KG1 (cell line): ENCODE results near the gene DNAJC7.
A peak's percentile ranks its signal among the peaks of the same experiment; 100 is the strongest.
"Not testable (repeated sequence)": the region's sequence is repeated elsewhere in the genome, so short reads cannot be mapped to it uniquely, and the experiment has no call there.

Experiments used
- DNase-seq: peaks from one replicate; lab custom pipeline; 2025; lab: John Stamatoyannopoulos, UW

The DNAJC7 gene

DNA sequence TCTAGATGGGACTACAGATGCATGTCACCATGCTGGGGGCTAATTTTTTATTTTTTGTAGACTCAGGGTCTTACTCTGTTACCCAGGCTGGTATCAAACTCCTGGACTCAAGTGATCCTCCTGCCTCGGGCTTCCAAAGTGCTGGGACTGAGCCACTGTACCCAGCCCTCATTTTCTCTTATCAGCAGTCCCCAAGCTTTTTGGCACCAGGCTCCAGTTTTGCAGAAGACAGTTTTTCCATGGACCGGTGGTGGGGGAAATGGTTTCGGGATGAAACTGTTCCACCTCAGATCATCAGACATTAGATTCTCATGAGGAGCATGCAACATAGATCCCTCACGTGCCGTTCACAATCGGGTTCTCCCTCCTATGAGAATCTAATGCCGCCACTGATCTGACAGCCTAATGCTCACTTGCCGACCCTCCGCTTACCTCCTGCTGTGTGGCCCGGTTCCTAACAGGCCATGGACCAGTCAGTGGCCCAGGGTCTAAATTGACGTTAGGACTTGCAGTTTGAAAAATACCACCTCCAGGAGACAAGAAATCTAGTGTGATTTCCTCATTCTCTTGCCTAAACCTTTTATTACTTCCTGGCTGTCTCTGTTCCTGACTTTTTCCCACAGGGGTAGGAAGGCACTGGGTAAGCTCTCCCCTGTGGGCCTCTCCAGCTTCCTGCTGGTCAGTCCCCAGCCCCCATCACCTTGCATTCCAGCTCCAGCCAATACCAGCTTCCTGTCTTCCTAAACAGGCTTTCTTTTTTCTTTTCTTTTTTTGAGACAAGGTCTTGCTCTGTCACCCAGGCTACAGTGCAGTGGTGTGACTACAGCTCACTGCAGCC lies 60.0 kb downstream of the DNAJC7 start:
- DNase-seq, result no peak

- no peak for DNase-seq
Measured at GRCh38 chr17:41956522-41956921, 60.7 kb downstream of the DNAJC7 start.

- no peak for DNase-seq
Measured at GRCh38 chr17:41948762-41949460, 68.3 kb downstream of the DNAJC7 start.

DNA sequence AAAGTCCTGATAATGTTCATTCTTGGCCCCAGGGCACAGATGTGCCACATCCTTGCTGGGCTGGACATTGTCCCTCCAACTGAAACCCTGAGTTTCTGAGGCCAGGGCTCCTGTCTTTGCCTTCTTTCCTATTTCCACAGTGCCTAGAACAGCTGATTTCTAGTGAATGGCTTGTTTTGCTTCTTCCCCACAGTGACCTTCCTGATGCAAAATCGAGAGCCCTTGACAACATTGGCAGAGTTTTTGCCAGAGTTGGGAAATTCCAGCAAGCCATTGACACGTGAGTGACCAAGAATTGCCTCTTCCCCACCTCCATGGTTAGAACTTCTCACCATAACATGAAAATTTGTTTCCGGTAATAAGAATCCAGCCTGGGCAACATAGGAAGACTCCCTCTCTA lies 72.3 kb downstream of the DNAJC7 start:
- no peak for DNase-seq

DNA sequence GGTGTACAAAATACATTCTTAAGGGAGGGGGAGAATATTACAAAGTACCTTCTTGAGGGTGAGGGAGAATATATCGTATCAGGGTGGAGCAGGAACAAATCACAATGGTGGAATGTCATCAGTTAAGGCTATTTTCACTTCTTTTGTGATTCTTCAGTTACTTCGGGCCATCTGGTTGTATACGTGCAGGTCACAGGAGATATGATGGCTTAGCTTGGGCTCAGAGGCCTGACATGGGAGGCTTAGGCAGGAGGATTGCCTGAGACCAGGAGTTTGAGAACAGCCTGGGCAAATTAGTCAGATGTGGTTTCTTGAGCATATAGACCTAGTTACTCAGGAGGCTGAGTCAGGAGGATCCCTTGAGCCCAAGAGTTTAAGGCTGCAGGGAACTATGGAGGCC lies 73.7 kb downstream of the DNAJC7 start:
- no peak for DNase-seq

- no peak for DNase-seq
Measured at GRCh38 chr17:41942626-41943373, 74.4 kb downstream of the DNAJC7 start.

GRCh38 chr17:41941168-41941567 lies 76.1 kb downstream of the DNAJC7 start:
- DNase-seq, result no peak

GRCh38 chr17:41939693-41940090 lies 77.5 kb downstream of the DNAJC7 start:
- DNase-seq, result no peak

GRCh38 chr17:41939044-41939692 lies 78.1 kb downstream of the DNAJC7 start:
- no peak for DNase-seq

GRCh38 chr17:41937970-41938954 lies 79.0 kb downstream of the DNAJC7 start:
- DNase-seq, result no peak

DNA sequence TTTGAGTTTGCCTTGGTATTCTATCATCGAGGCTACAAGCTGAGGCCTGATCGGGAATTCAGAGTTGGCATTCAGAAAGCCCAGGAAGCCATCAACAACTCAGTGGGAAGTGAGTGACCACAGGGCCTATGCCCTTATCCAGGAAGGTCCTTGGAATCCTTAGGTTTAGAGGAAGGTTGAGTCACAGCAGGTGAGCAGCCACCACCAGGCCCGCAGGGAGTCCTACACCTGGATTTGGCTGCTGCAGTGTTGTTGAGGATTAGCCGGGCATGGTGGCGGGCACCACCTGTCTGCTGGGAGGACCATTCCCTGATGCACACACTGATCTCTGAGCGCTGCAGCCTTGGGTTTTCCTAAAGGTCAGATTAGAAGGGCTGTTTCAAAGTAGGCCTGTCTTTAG lies 81.6 kb downstream of the DNAJC7 start:
- DNase-seq, result no peak

GRCh38 chr17:41932816-41933389 lies 84.3 kb downstream of the DNAJC7 start:
- DNase-seq, result peak; percentile 29

- not testable (repeated sequence) for DNase-seq
Measured at GRCh38 chr17:41931715-41932114, 85.5 kb downstream of the DNAJC7 start.

DNA sequence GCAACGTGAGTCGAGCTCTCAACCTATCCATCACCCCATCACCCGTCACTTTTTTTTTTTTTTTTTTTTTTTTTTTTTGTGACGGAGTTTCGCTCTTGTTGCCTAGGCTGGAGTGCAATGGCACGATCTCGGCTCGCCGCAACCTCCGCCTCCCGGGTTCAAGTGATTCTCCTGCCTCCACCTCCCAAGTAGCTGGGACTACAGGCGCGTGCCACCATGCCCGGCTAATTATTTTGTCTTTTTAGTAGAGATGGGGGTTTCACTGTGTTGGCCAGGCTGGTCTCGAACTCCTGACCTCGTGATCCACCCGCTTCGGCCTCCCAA lies 86.4 kb downstream of the DNAJC7 start:
- DNase-seq, result not testable (repeated sequence)

GRCh38 chr17:41930009-41930832 lies 87.0 kb downstream of the DNAJC7 start, which contains the start of gene ODAD4:
Gene ODAD4, plus strand, starts transcription at chr17:41930617. Its CDS starts 107 bp downstream, at chr17:41930724.
- peak; percentile 90 for DNase-seq

DNA sequence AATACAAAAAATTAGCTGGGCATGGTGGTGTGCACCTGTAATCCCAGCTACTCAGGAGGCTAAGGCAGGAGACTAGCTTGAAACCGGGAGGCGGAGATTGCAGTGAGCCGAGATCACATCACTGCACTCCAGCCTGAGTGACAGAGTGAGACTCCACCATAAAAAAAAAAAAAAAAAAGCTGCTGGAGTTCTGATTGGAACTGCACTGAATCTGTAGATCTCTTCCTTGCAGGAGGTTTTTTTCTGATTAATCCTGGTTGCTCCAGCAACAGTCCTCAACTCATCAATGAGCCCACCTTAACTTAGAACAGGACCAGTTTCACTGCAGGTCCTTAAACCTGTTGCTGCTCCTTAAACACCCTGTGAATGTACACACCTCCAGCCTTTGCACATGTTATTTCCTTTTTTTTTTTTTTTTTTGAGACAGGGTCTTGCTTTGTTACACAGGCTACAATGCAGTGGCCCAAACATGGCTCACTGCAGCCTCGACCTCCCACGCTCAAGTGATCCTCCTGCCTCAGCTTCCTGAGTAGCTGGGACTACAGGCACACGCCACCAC lies 88.5 kb downstream of the DNAJC7 start:
- no peak for DNase-seq
